ENCODE data around the gene CHRNA10. TPM values are rescaled to one million over a fixed set of nuclear protein-coding genes. Genes with fewer than 3 reads are reported as not detected.
"Not testable (repeated sequence)": the region's sequence is repeated elsewhere in the genome, so short reads cannot be mapped to it uniquely, and the experiment has no call there.

CHRNA10 gene
- total and polyA plus RNA-seq, 2 of the 13 experiments (the other 11 are each of a cell fraction or from before 2014, with no cell fraction given): 0.53 to 0.71 TPM

GRCh38 chr11:3643102-3643546 lies 28.1 kb downstream of the CHRNA10 start:
- FAIRE-seq; DNase-seq (ENCODE audit: low spot score); intact Hi-C loops (cut with micrococcal nuclease; ENCODE audit: unreplicated experiment); in situ Hi-C loops (cut with HindIII; ENCODE audit: extremely low pct_ligation_motif_present, low pct_unique_long_range_greater_than_20kb); H3K79me2 ChIP-seq (ENCODE audit: insufficient read depth, low read length); H2AFZ ChIP-seq (ENCODE audit: low read length); H3K9me3 ChIP-seq (ENCODE audit: low read length); ATAC-seq; H3K36me3 ChIP-seq (replicated peaks in 1 of 2; ENCODE audit: control insufficient read depth in 1 of 2, insufficient read depth in 2 of 2, low read length in 2 of 2); H4K20me1 ChIP-seq (ENCODE audit: insufficient read depth, low read length); BruUV-seq (replicated peaks); CTCF ChIA-PET (ENCODE audit: low intra/inter-chr PET ratio, low total read pairs); TF ChIP-seq LCORL (IDR thresholded peaks at IDR 0.05): not testable (repeated sequence)
- Histone ChIP-seq H3K9ac (ENCODE audit: insufficient read depth, low read depth, low read length) (peak overlapping the region; percentile 74; the same call in 1 of the 2 replicates), H3K27ac (ENCODE audit: extremely low read length, insufficient read depth, low read length) (peak overlapping the region; percentile 73), H3K27me3 (ENCODE audit: control insufficient read depth in 1 of 2, insufficient read depth in 2 of 2, low read length in 2 of 2) (peaks cover 0 to 24% of the 10 kb centered on the region in 2 experiments; a peak in 4 of 5 replicates), H3K4me3 (replicated peaks in 1 of 3; ENCODE audit: insufficient read depth in 1 of 3, low read depth in 2 of 3, low read length in 3 of 3) (peak overlapping the region; percentile 42 to 76 (median 46)), H3K4me1 (ENCODE audit: insufficient read depth, low read length) (peaks cover 13% of the 10 kb centered on the region), H3K4me2 (ENCODE audit: low read depth, low read length) (peak overlapping the region; percentile 97)
- 32% methylated on average over 11 of the region's 11 CpGs for WGBS (ENCODE audit: low lambda C conversion rate)
- TF ChIP-seq LCORL (CRISPR knock-in tag; IDR thresholded peaks at IDR 0.05) (0 out of 2 replicates have a peak, but pooled peaks have one; percentile 4), MYPOP (CRISPR knock-in tag; IDR thresholded peaks at IDR 0.05) (0 out of 2 replicates have a peak, but pooled peaks have one; percentile 14), ZNF317 (CRISPR knock-in tag; IDR thresholded peaks at IDR 0.05) (0 out of 2 replicates have a peak, but pooled peaks have one; percentile 61)
- POLR2A ChIA-PET: interaction anchor here (1.0 kb wide), 1 partner anchor 11 kb away, joined by 3 read pairs; no protein-coding TSS in a partner anchor

- DNase-seq (ENCODE audit: low spot score) (peak; percentile 81), ATAC-seq (peak; percentile 95), FAIRE-seq (no peak)
- Histone ChIP-seq H3K4me2 (ENCODE audit: low read depth, low read length) (peak overlapping the region; percentile 97), H3K4me1 (ENCODE audit: insufficient read depth, low read length) (peaks cover 13% of the 10 kb centered on the region), H3K27ac (ENCODE audit: extremely low read length, insufficient read depth, low read length) (peak overlapping the region; percentile 73), H3K79me2 (ENCODE audit: insufficient read depth, low read length) (no peaks in the 10 kb centered on the region), H3K9me3 (ENCODE audit: low read length) (no peaks in the 10 kb centered on the region), H3K9ac (ENCODE audit: insufficient read depth, low read depth, low read length) (peak overlapping the region; percentile 74), H3K27me3 (ENCODE audit: control insufficient read depth in 1 of 2, insufficient read depth in 2 of 2, low read length in 2 of 2) (peaks cover 0 to 24% of the 10 kb centered on the region in 2 experiments; a peak in 4 of 5 replicates), H3K4me3 (replicated peaks in 1 of 3; ENCODE audit: insufficient read depth in 1 of 3, low read depth in 2 of 3, low read length in 3 of 3) (peak overlapping the region; percentile 42 to 76 (median 46)), H2AFZ (ENCODE audit: low read length) (no peak overlapping the region), H4K20me1 (ENCODE audit: insufficient read depth, low read length) (no peaks in the 10 kb centered on the region; the same call in 1 of the 2 replicates), H3K36me3 (replicated peaks in 1 of 2; ENCODE audit: control insufficient read depth in 1 of 2, insufficient read depth in 2 of 2, low read length in 2 of 2) (no peaks in the 10 kb centered on the region)
- WGBS (ENCODE audit: low lambda C conversion rate): 0% methylated on average over 7 of the region's 55 CpGs
- ChIA-PET POLR2A (no interaction called here), CTCF (ENCODE audit: low intra/inter-chr PET ratio, low total read pairs) (no interaction called here)
- BruUV-seq (replicated peaks): TSS peak; percentile 88
- in situ Hi-C loops (cut with HindIII; ENCODE audit: extremely low pct_ligation_motif_present, low pct_unique_long_range_greater_than_20kb) (no loop called here), intact Hi-C loops (cut with micrococcal nuclease; ENCODE audit: unreplicated experiment) (no loop called here)
- no peak for TF ChIP-seq ATF3 (CRISPR knock-in tag; IDR thresholded peaks at IDR 0.05)
- TF ChIP-seq SPEN (CRISPR knock-in tag; IDR thresholded peaks at IDR 0.05; ENCODE audit: low read depth): peak; percentile 82; the same call in 1 of the 2 replicates
- TF ChIP-seq SMAD3 (CRISPR knock-in tag; IDR thresholded peaks at IDR 0.05): no peak
- no peak for TF ChIP-seq ZNF720 (CRISPR knock-in tag; IDR thresholded peaks at IDR 0.05)
- TF ChIP-seq AGO1 (IDR thresholded peaks at IDR 0.05; ENCODE audit: low read depth, low read length, poor library complexity, severe bottlenecking): no peak
- 0 out of 2 replicates have a peak, but pooled peaks have one; percentile 17 for TF ChIP-seq ISL2 (CRISPR knock-in tag; IDR thresholded peaks at IDR 0.05)
- no peak for TF ChIP-seq DR1 (CRISPR knock-in tag; IDR thresholded peaks at IDR 0.05)
- TF ChIP-seq ARNTL (CRISPR knock-in tag; IDR thresholded peaks at IDR 0.05): peak; percentile 89
- no peak; a peak in 1 of 4 replicates for TF ChIP-seq HMGXB4 (CRISPR knock-in tag; IDR thresholded peaks at IDR 0.05; ENCODE audit: borderline replicate concordance in 1 of 2, low read depth in 1 of 2)
Observed at GRCh38 chr11:3642071-3642951, 28.9 kb downstream of the CHRNA10 start.
